Activated gamma-delta T cell (primary cell): ENCODE results near the gene TXNL4B.
"Not testable (repeated sequence)": the region's sequence is repeated elsewhere in the genome, so short reads cannot be mapped to it uniquely, and the experiment has no call there.

Experiments used
- DNase-seq: peaks from one replicate; lab custom pipeline; 2025; lab: John Stamatoyannopoulos, UW

Gene TXNL4B

GRCh38 chr16:72073560-72074230 is 19.7 kb downstream of the TXNL4B start:
- DNase-seq = no peak

- no peak for DNase-seq
Observed at GRCh38 chr16:72072514-72073342, 20.7 kb downstream of the TXNL4B start.

GRCh38 chr16:72068930-72069329 is 24.5 kb downstream of the TXNL4B start:
- DNase-seq = no peak

GRCh38 chr16:72066747-72067146 is 26.7 kb downstream of the TXNL4B start:
- no peak for DNase-seq

- DNase-seq = no peak
Observed at GRCh38 chr16:72064361-72064894, 29.0 kb downstream of the TXNL4B start.

GRCh38 chr16:72061564-72061963 is 31.9 kb downstream of the TXNL4B start:
- DNase-seq = no peak

GRCh38 chr16:72060405-72060804 is 33.0 kb downstream of the TXNL4B start:
- no peak for DNase-seq

GRCh38 chr16:72059060-72059459 is 34.4 kb downstream of the TXNL4B start:
- not testable (repeated sequence) for DNase-seq

GRCh38 chr16:72057313-72057712 is 36.1 kb downstream of the TXNL4B start:
- DNase-seq = not testable (repeated sequence)

GRCh38 chr16:72055911-72056310 is 37.5 kb downstream of the TXNL4B start:
- DNase-seq = no peak

- not testable (repeated sequence) for DNase-seq
Observed at GRCh38 chr16:72054254-72054847, 39.1 kb downstream of the TXNL4B start, which contains the start of gene HP. HP (plus strand) TSS chr16:72054505; CDS start chr16:72054653, 148 bp downstream.

- no peak for DNase-seq
Observed at GRCh38 chr16:72051818-72052217, 41.6 kb downstream of the TXNL4B start.

- DNase-seq = no peak
Observed at GRCh38 chr16:72050769-72051464, 42.5 kb downstream of the TXNL4B start.

GRCh38 chr16:72049110-72049509 is 44.3 kb downstream of the TXNL4B start:
- no peak for DNase-seq

- DNase-seq = no peak
Observed at GRCh38 chr16:72044825-72045359, 48.5 kb downstream of the TXNL4B start.

GRCh38 chr16:72044296-72044695 is 49.1 kb downstream of the TXNL4B start:
- DNase-seq = no peak

GRCh38 chr16:72043539-72043938 is 49.9 kb downstream of the TXNL4B start:
- no peak for DNase-seq

GRCh38 chr16:72043058-72043457 is 50.4 kb downstream of the TXNL4B start:
- DNase-seq = no peak

- no peak for DNase-seq
Observed at GRCh38 chr16:72042157-72042660, 51.2 kb downstream of the TXNL4B start.

- DNase-seq = no peak
Observed at GRCh38 chr16:72036098-72036497, 57.3 kb downstream of the TXNL4B start.
